Calu3 (cell line): Measurements from ENCODE around the gene KCNJ15. TPM values are rescaled to one million over a fixed set of nuclear protein-coding genes. Genes with fewer than 3 reads are reported as not detected.

Experiments used
- BruUV-seq: library from RNA; stranded (reverse); fragments of 400-500 nt; replicated peaks from 2 replicates; lab custom pipeline; 2021; lab: Mats Ljungman, UMichigan
- CTCF ChIA-PET: fragments of 300-600 bp; sonication (Branson Sonifier 250); formaldehyde crosslinking; loops from one replicate; lab custom pipeline; 2022; ENCODE audit warnings: antibody characterized with exemption; lab: Charles Lee
- DNase-seq: peaks from one replicate; pipeline ENCODE4 v3.0.0; 2022
- H3K27ac Mint-ChIP-seq: one replicate; pipeline ENCODE4 v1.8.0; 2022; ENCODE audit warnings: mixed read lengths; ENCODE audit not compliant: unreplicated experiment
- H3K27me3 Mint-ChIP-seq: one replicate; pipeline ENCODE4 v1.8.0; 2022; ENCODE audit warnings: mixed read lengths; ENCODE audit not compliant: unreplicated experiment
- H3K36me3 Mint-ChIP-seq: one replicate; pipeline ENCODE4 v1.8.0; 2022; ENCODE audit warnings: mild to moderate bottlenecking, moderate library complexity, mixed read lengths; ENCODE audit not compliant: insufficient read depth, unreplicated experiment
- H3K4me1 Mint-ChIP-seq: one replicate; pipeline ENCODE4 v1.8.0; 2022; ENCODE audit warnings: mild to moderate bottlenecking, low read depth, mixed read lengths; ENCODE audit not compliant: unreplicated experiment
- H3K4me3 Mint-ChIP-seq: one replicate; pipeline ENCODE4 v1.8.0; 2022; ENCODE audit warnings: mild to moderate bottlenecking, low read depth, moderate library complexity, mixed read lengths; ENCODE audit not compliant: unreplicated experiment
- H3K9me3 Mint-ChIP-seq: one replicate; pipeline ENCODE4 v1.8.0; 2022; ENCODE audit warnings: low read depth, mixed read lengths; ENCODE audit not compliant: unreplicated experiment
- intact Hi-C: fragments of 100-400 bp; cut with micrococcal nuclease; formaldehyde crosslinking; loops from one replicate; pipeline ENCODE4 v1.10.0; 2022; ENCODE audit not compliant: unreplicated experiment
- total RNA-seq: library from RNA; stranded (reverse); gene quantifications from 2 replicates; pipeline ENCODE4 v1.2.3, GENCODE V29; 2022
- TF ChIP-seq, protein P1 (sequence below): fragments of 200-600 bp; IDR thresholded peaks from one replicate; pipeline ENCODE4 v1.8.0; 2022; ENCODE audit warnings: antibody characterized with exemption; ENCODE audit not compliant: unreplicated experiment

The KCNJ15 gene
- total RNA-seq, 1 experiment from 2014 or later: 48.0 TPM

DNA sequence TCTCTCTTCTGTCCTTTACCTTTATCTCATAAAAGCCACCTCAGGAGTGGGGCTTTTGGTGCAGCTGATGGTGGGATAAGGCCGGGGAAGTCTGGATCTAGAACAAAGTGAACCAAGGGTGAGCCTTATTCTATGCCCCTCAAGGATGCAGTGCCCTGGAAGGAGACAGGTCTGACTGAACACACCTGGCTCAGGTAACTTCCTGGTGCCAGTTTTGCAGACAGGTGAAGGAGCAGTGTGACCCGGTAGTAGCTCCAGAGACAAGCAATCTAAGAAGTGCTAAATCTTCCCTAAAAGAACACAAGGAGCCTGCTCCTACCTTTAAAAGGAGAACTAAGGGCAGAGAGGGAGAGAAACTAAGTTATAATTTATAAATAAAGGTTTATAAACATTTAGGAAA is 2.9 kb downstream of the KCNJ15 start:
- CTCF ChIA-PET: interaction anchor here (0.7 to 1.6 kb wide), 2 partner anchors 41 to 84 kb away, joined by 4 to 7 read pairs; no protein-coding TSS in a partner anchor
- H3K27me3 Mint-ChIP-seq: no peaks in the 10 kb centered on the region
- H3K4me3 Mint-ChIP-seq: no peak overlapping the region
- BruUV-seq: no TSS peak
- H3K4me1 Mint-ChIP-seq: peaks cover 54% of the 10 kb centered on the region
- H3K36me3 Mint-ChIP-seq: peaks cover 23% of the 10 kb centered on the region
- DNase-seq: no peak
- no peak overlapping the region for H3K27ac Mint-ChIP-seq
- H3K9me3 Mint-ChIP-seq: no peaks in the 10 kb centered on the region
- intact Hi-C loops: no loop called here
- TF ChIP-seq, protein P1, sequence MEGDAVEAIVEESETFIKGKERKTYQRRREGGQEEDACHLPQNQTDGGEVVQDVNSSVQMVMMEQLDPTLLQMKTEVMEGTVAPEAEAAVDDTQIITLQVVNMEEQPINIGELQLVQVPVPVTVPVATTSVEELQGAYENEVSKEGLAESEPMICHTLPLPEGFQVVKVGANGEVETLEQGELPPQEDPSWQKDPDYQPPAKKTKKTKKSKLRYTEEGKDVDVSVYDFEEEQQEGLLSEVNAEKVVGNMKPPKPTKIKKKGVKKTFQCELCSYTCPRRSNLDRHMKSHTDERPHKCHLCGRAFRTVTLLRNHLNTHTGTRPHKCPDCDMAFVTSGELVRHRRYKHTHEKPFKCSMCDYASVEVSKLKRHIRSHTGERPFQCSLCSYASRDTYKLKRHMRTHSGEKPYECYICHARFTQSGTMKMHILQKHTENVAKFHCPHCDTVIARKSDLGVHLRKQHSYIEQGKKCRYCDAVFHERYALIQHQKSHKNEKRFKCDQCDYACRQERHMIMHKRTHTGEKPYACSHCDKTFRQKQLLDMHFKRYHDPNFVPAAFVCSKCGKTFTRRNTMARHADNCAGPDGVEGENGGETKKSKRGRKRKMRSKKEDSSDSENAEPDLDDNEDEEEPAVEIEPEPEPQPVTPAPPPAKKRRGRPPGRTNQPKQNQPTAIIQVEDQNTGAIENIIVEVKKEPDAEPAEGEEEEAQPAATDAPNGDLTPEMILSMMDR: no peak

DNA sequence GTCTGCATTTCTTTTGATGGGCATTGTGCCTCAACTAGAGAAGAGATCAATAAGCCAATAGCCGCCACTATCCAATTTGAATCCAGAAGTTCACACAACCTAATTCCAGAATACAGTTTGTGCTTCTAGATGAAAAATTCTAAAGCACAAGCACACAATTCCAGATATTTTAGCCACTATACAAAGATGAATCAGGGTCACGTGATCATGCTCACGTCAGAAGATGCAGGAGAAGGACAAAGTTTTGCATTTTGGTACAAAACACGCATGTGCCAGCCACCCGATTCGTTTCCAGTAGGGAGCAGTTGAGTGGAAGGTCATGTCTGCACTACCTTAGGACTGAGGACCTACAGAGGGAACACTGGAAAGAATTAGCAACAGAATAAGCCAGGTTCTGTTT is 3.6 kb downstream of the KCNJ15 start:
- H3K27me3 Mint-ChIP-seq: no peaks in the 10 kb centered on the region
- no TSS peak for BruUV-seq
- H3K27ac Mint-ChIP-seq: no peak overlapping the region
- no peak for DNase-seq
- H3K4me1 Mint-ChIP-seq: peaks cover 54% of the 10 kb centered on the region
- CTCF ChIA-PET: no interaction called here
- TF ChIP-seq, protein P1: no peak
- H3K36me3 Mint-ChIP-seq: peaks cover 25% of the 10 kb centered on the region
- intact Hi-C loops: no loop called here
- H3K4me3 Mint-ChIP-seq: no peak overlapping the region
- H3K9me3 Mint-ChIP-seq: no peaks in the 10 kb centered on the region

DNA sequence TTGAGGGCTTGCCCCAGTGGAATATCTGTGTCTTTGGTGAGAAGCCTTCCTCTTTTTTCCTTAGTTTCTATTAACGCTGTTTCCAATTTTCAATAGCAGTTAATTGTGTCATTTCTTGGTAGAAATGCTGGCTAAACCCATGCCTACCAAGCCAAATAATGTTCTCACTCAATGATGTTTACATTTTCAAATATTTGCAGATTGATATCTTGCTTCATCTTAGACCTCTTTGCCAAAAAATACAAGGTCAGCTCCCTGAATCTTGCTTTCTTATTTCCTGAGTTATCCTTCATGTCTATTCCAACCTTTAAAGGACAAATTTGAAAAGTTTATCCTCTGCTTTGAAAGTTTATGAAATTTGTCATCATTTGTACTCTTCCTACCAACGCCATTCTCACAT is 5.1 kb downstream of the KCNJ15 start:
- no TSS peak for BruUV-seq
- peaks cover 49% of the 10 kb centered on the region for H3K4me1 Mint-ChIP-seq
- intact Hi-C loops: no loop called here
- CTCF ChIA-PET: no interaction called here
- DNase-seq: no peak
- no peaks in the 10 kb centered on the region for H3K9me3 Mint-ChIP-seq
- TF ChIP-seq, protein P1: no peak
- no peaks in the 10 kb centered on the region for H3K27me3 Mint-ChIP-seq
- H3K36me3 Mint-ChIP-seq: peaks cover 20% of the 10 kb centered on the region
- H3K27ac Mint-ChIP-seq: no peak overlapping the region
- H3K4me3 Mint-ChIP-seq: no peak overlapping the region

DNA sequence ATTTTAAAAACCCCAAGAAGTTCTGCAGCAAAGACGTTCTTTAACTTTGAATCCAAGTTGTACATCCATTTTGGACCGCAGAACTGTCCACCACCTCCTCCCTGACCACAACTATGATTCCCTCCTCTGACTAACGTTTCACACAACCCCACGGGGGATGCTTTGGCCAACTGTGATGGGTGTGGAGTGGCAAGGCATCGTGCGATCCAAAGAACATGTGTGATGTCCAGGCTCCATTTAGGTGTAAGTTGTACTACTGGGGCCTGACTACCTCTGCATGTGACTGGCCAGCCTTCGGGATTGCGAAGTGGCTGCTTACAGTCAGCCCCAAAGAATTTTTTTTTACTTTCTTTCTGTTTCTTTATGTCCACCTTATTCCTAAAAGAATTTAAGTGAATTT is 6.7 kb downstream of the KCNJ15 start:
- Mint-ChIP-seq H3K27ac (no peak overlapping the region), H3K27me3 (no peaks in the 10 kb centered on the region), H3K4me1 (peaks cover 48% of the 10 kb centered on the region), H3K9me3 (no peaks in the 10 kb centered on the region), H3K36me3 (peaks cover 9% of the 10 kb centered on the region), H3K4me3 (no peak overlapping the region)
- intact Hi-C loops: no loop called here
- no TSS peak for BruUV-seq
- CTCF ChIA-PET: no interaction called here
- TF ChIP-seq, protein P1: no peak
- DNase-seq: no peak
